ENCODE results near the gene VPS35L.

DNA sequence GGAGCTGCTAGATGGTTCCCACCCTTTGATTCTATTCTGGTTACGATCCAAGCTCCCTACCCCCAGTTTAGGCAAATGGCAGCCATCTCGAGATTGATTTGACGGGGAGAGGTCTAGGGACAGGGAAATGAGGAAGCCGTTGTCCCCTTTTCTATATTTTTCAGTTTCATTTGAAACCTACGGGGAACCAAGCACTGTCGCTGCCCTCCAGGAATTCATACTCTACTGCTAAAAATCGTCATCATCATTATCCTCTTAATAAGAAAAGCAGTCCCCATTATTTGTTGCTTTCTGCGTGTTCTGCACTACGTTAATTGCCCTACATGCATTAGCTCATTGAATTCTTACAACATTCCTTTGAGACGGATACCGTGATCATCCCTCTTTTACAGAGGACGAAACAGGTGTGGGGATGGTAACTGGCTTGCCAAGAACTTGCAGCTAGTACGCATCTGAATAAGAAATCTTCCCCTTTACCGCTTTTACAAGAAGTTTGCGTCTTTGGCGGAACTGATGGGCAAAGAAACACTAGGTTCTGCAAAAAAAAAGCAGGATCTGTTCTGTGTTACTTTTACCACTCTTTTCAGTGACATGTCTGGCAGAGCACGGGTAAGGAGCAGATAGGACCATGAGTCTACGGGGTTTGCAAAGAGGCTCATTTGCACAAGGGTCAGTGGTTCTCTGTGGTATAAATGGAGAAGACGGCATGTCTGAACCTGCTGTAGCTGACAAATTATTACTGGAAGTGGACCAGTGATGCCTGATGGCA, 30.7 kb upstream of the VPS35L start:
- no peak for TF ChIP-seq EZH2 (IDR thresholded peaks at IDR 0.05; ENCODE audit: low read depth)
- TF ChIP-seq, protein P1, sequence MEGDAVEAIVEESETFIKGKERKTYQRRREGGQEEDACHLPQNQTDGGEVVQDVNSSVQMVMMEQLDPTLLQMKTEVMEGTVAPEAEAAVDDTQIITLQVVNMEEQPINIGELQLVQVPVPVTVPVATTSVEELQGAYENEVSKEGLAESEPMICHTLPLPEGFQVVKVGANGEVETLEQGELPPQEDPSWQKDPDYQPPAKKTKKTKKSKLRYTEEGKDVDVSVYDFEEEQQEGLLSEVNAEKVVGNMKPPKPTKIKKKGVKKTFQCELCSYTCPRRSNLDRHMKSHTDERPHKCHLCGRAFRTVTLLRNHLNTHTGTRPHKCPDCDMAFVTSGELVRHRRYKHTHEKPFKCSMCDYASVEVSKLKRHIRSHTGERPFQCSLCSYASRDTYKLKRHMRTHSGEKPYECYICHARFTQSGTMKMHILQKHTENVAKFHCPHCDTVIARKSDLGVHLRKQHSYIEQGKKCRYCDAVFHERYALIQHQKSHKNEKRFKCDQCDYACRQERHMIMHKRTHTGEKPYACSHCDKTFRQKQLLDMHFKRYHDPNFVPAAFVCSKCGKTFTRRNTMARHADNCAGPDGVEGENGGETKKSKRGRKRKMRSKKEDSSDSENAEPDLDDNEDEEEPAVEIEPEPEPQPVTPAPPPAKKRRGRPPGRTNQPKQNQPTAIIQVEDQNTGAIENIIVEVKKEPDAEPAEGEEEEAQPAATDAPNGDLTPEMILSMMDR (conservative IDR thresholded peaks at IDR 0.05): no peak
